CD4-positive, alpha-beta T cell treated with Interleukin-4 for 4 hours (primary cell): ENCODE measurements around the gene GAR1.
"Not testable (repeated sequence)": the region's sequence is repeated elsewhere in the genome, so short reads cannot be mapped to it uniquely, and the experiment has no call there.

ENCODE experiments used
- DNase-seq: peaks from one replicate; pipeline ENCODE4 v3.0.0-alpha.2; 2020

GAR1 gene

DNA sequence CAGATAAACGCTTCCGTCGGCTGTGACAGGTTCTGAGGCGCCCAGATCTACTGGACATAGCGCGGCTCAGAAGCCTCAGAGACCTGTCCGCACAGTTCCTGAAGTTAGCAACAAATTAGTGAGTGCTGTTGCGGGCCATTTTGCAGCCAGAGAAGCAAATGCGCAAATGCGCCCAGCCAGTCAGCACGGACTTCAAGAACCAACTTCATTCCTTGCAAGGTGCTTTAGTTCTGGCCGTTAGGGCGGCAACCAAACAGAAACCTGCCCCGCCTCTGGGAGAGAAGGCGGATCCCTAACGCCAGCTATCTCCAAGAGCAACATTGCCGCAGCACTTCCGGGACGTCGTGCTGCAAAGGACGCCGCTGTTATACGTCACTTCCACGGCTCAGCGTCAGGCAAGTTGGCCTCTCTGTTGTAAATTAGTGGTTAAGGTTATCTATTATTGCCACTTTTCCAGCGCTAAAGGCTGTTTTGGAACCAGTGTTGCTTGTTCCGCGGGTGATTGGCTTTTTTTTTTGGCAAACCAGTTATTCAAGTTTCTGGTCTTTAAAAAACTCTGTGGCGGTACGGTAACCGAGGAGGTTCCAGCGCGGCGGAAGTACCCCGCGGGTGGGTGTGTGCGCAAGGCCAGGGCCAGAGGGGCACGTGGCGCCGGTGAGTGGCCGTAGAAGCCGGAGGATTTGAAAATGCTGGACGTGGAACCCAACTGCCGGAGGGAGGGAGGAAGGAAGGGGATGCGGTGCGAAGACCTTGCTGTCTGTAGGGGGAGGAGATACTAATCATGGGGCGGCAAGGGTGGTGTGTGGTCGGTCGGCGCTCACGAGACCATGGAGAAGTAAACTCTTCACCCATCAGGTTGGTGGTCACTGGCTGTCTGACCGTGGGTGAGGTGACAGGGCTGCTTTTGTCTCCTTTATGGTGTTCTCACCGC is at the start of gene GAR1:
TSS of gene GAR1 (plus strand) at position 612 of the 931 bp plus-strand sequence. CDS start 403 bp downstream, outside the sequence.
- peak; percentile 88 for DNase-seq

DNA sequence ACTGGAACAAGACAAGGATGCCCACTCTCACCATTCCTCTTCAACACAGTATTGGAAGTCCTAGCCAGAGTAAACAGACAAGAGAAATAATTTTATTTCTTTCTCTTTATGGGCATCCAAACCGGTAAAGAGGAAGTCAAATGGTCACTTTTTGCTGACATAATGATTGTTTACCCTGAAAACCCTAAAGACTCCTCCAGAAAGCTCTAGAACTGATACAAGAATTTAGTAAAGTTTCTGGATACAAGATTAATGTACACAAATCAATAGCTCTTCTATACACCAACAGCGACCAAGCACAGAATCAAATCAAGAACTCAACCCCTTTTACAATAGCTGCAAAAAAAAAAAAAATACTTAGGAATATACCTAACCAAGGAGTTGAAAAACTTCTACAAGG is 33.5 kb upstream of the GAR1 start:
- DNase-seq: not testable (repeated sequence)

DNA sequence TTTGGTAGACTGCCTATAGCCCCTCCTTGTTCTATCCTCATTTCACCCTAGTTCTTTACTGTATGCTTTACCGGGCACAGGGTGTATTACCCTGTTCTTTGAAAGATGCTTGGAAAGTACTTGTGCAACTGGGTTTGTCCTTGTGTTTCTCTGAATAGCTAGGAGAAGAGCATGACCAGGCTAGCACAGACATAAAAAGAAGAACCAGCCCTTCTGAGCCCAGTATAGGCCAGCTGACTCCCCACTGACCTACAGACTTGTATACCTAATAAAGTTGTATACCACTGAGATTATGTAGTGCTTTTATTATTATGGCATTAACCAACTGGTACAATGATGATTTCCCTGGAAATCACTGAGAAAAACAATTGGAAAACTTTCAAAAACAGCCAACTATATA is 28.7 kb upstream of the GAR1 start:
- no peak for DNase-seq

DNA sequence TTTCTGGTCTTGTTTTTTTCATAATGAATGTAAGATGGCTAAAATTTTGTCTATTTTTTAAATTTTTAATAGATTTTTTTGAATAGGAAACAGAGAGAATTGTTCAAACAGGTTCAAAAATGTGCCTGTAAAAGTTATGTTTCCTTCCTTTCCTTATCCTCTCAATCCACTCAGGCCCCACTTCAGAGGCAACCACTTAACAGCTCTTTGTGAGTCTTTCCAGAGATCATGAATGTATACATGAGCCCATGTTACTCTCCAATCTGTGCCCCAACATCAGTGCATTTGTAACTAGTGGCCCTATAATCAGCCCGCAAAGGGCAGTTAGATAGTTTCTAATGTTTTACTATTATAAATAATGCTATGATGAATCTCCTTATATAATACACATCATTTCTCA is 27.8 kb upstream of the GAR1 start:
- no peak for DNase-seq

DNA sequence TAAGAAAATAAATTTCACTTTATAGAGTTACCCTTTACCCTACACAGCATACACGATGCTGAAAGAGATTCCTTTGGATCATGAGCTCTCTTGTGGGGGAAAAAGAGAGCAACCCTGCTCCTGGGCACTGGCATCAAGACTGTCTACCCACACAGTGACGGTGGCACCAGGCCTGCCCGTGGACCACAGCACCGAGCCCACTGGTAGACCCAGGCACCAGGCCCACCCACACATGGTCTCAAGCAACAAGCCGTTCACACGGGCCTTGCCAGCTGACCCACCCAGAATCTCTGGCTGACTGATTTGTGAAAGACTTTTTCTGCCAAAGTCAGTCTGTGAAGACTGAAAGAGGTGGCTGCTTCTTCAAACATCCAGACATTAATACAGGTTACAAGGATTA is 20.5 kb upstream of the GAR1 start:
- DNase-seq: no peak

DNA sequence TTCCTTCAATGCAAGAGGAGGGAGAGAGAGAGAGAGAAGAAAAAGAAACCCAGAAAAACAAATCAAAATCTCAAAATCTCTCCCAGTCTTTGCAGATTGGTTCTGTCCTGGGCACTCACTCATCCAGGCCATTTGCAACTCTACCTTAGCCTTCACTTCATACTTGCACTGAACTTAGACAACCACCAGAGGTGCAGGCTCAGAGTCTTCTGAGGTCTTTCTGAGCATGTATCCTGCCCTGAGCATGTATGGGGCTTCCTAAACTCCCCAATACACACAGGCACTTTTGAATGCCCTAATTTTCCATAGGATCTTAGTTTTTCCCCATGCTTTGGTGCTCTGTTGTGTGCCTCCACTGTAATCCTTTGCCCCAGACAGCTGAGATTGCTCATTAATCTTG is 16.7 kb upstream of the GAR1 start:
- DNase-seq: no peak

DNA sequence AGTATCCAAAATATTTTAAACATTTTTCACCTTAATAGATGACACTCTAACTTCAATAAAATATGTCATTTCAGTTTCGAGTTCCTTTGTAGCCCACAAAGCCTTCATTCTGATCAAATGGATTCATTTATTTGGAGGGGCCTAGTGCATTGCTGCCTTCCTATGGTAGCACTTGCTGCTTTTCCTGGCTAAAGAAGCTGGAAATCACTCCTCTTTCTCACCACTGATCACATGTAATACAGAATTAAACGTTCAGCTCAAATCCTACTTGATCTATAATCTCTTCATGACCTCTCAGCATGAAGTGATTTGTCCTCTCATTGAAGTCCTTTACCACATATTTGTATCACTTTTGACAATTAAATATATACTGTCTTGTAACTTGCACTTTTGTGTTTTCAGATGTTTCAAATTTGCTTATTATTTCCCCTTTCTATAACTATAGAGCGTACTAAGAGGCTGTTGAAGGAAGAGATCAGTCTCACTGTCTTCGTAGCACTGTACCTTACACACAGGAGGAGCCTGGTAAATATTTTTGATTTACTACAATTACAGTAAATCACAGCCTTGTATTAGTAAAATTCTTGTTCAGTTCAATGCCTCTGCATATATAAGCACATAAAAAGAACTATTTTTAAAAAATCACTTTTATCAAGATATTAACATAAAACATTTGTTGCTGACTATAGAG is 14.3 kb upstream of the GAR1 start:
- DNase-seq: no peak

DNA sequence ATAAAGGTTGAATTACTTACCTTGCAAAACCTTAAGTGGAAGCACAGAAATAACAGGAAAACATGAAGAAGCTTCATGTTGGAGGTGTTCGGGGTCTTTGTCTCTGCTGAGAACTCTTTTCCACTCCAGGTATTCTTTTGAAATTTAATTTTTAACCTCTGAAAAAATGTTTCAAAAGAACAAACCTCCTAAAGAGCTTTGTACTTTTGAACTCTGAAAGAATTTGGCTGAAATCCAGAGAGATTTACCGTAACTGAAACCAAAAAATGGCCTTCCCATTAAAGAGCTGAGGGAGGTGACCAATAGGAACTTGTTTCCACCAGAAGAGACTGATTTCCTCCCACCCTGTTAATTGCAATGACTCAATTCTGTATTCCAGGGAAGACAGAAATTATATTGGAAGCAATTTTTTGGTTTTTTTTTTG is 13.7 kb upstream of the GAR1 start, which contains the start of gene CFI:
TSS of gene CFI (minus strand) at position 105 of the 425 bp plus-strand sequence. CDS start at position 77, 28 bp downstream.
- no peak for DNase-seq

DNA sequence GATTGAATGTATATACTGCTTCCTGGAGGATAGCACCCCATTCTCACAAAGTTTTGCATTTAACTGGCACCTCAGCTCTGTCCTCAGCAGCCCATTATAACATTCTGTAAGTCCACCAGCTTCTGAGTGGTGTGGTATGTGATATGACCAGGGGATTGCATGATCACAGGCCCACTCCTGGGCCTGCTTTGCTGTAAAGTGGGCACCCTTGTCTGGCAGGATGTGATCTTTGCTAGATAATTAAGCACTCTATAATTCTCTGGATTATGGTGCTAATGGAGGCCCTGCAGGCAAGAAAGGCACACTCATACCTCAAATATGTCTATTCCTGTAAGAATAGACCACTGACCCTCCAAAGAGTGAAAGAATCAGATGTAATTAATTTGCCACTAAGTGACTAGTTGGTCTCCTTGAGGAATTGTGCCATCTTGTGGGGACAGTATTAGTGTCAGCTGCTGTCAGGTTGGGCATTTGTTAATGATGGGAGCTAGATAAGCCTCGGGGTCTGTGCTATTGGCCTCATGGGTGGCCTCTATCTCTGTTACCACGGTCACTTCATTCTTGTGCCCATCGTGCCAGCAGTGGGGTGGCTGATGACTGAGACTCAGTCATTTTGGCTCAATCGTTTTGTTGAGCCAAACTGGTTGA is 11.5 kb upstream of the GAR1 start:
- DNase-seq: peak; percentile 30

DNA sequence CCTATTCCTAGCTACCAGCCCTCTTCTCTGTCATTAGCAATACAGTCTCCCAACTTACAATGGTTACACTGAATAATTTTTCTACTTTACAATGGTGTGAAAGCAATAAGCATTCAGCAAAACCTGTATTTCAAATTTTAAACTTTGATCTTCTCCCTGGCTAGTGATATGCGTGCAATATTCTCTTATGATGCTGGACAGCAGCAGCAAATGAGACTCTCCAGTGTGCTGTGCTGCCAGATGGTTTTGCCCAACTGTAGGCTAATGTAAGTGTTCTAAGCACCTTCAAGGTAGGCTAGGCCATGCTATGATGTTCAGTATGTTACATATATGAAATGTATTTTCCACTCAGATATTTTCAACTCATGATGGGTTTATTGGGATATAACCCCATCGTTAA is 5.9 kb upstream of the GAR1 start:
- no peak for DNase-seq

DNA sequence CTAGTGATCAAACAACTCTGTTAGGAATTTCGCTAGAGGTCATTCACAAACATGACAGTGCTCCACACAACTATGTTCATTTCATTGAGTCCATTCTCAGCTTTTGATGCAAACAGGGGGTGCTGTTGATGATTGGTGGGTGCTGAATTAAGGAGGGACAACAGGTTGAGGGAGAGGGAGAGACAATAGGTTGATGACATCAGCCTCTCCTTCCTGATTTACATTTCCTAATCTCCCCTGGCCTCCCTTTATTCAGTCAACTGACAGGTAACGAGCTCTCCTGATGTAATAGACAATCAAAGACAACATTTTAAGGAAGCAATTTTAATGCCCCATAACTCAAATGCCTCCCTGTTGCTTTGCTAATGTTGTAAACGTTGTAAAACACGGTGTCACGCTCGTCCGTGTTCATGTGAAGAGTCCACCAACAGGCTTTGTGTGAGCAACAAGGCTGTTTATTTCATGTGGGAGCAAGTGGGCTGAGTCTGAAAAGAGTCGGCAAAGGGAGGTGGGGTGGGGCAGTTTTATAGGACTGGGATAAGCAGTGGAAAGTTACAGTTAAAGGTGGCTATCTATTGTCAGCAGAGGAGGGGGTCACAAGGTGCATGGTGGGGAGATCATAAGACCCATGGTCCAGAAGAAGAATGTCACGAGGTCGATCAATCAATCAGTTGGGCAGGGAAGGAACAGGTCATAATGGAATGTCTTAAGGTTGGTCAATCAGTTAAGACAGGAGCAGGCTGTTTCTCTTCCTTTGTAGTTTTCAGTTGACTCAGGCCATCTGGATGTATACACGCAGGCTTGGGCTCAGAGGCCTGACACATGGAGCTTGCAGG is 4.8 kb upstream of the GAR1 start:
- no peak for DNase-seq

DNA sequence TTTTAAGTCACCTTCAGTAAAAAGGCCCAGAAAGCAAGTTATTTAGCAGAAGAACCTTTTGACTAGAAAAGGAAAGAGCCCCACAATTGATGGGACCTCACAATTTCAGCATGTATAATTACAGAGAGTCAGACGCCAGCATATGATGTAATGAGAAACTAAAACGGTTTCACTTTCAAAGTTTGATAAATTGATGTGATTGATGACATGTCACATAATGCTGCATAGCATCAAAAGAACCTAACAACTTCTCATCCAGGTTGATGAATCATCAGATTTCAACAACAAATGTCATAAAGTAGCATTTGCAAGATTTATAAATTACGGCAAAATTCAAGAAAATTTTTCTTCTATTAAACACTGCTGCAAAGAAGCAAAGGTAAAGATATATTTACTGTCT is 3.9 kb upstream of the GAR1 start:
- DNase-seq: no peak

DNA sequence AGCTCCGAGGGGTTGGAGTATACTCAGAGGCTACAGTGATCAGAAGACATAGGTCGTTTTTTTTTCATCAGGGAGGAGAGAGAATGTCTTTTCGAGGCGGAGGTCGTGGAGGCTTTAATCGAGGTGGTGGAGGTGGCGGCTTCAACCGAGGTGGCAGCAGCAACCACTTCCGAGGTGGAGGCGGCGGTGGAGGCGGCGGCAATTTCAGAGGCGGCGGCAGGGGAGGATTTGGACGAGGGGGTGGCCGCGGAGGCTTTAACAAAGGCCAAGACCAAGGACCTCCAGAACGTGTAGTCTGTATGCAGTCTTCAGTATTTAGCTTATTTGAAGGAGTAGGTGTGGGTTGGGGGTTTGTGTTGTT is 500 bp downstream of the GAR1 start:
- peak; percentile 38 for DNase-seq

DNA sequence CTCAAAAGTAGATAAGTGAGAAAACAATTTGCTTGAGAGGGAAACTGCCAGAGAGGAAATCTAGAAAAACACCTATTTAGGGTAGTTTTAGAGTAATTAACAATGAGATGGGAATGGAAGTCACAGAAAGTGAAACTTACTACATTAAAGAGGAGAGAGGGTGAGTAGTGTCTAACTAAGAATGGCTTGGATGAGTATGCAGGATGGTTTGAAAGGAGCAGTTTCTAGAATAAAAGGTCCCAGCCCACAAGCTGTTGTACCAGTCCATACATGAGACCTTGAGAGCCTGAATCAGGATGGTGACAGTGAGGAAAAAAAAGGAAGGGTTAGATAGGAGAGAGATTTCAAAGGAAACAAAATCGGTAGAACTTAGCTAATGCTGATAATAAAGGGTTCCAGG is 1.3 kb downstream of the GAR1 start:
- DNase-seq: no peak

DNA sequence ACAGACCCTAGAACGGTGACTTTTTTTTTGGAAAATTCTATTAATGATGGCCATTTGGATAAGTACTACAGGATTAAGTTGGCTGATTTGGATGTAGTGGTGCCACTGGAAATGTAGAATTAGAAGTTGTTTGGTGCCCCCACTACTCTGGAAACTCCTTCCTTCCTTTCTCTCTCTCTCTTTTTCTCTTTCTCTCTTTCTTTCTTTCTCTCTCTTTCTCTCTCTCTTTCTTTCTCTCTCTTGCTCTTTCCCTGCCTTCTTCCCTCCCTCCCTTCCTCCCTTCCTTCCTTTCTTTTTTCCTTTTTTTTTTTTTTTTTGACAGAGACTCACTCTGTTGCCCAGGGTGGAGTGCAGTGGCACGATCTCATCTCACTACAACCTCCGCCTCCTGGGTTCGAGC is 2.7 kb downstream of the GAR1 start:
- no peak for DNase-seq

DNA sequence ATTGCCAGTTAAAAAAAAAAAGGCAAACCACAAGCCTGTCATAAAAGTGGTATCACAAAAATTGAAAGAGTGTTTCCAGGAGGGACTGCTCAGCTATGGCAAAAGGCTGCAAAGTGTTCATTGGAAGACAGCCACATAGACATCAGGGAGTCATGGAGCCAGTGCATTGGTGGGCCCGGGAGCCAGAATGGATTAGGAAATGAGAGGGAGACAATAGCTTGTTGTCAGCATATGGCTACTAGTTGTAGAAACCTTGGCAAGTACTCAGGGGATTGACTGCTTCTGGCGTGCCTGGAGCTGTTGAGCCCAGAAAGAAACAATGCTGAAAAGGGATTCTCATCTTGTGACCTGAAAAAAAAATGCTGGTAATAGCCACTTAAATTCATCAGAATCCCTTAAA is 5.0 kb downstream of the GAR1 start:
- no peak for DNase-seq

DNA sequence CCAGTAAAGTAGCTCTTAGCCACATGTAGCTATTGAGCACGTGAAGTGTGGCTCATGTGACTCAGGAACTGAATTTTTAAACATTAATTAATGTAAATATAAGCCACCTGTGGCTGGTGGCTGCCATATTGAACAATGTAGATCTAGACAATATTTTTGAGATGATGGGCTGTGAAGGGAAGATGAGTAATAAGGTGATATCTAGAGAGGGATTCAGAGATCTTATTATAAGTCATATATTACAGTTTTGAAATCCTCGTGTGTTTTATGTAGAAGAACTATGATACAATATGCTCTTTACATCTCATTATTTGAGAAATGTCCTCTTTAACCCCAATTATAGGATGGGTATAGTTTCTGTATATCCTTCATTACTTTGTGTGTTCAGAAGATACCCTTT is 5.6 kb downstream of the GAR1 start:
- no peak for DNase-seq

DNA sequence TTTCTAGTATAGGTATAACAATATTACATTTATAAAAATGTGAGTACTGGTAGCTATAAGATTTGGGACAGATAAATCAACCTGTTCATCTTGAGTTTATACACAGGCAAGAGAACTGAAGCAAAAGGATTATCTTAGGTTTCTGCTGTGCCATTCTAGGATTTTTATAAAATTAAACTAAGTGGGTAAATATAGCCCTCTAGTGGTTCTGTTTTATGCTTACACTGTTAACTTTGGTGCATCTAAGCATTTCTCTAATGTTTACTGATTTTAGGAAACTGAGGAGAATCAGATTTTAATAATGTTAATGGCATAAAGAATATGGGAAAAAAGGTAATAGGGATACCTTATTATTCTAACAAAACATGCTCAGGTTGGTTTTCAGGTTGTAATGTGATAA is 11.2 kb downstream of the GAR1 start:
- DNase-seq: peak; percentile 29

DNA sequence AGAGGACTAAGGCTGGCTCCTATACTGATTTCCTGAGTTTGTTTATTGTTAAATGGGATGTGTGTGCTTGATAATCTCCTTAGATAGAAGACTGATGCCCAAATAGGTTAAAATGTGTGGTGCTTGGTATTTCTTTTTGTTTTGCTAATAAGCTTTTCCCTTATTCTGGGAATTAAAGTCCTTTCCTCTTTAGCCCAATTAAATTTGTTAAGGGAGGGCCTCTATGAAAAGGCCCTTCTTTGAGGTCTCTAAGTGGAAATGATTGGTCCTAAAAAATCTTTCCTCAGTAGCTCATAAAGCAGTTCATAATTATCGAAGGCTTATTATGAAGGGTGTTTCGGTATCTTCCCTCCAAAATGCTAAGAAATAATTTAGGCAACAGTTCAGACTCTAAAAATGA is 12.1 kb downstream of the GAR1 start, which contains the start of gene RRH:
TSS of gene RRH (plus strand) at position 301 of the 400 bp plus-strand sequence. CDS start at position 357, 56 bp downstream.
- DNase-seq: no peak

DNA sequence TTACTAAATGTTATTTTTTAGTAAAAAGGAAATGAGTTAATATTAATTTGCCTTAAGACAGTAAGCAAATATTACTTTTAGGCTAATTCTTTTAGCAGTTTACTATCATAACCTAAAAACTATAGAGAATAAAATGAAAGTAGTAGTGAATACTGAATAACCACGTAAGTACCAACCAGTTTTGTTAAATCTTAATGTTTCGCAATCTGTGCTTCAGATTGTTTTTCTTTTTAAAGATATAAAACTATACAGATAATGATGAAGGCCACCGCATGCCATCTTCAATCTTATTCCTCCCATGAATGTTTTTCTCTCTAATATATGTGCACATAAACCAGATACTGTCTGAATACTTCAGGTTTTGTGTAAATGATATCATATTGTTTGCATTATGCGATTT is 18.2 kb downstream of the GAR1 start:
- DNase-seq: no peak

DNA sequence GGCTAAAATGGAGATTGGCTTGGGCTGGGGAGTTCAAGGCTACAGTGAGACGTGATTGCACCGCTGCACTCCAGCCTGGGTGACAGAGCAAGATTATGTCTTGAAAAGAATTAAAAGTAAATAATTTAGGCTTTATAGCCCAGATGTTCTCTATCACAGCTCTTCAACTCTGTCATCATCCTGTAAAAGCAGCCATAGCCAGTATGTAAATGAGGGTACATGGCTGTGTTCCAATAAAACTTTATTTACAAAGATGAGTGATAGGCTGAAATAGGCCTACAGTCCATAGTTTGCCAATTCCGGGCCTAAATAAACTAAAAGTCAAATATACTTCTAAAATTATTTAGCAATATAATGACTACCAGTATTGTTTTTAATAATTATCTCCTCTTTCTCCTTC is 21.4 kb downstream of the GAR1 start:
- DNase-seq: no peak

DNA sequence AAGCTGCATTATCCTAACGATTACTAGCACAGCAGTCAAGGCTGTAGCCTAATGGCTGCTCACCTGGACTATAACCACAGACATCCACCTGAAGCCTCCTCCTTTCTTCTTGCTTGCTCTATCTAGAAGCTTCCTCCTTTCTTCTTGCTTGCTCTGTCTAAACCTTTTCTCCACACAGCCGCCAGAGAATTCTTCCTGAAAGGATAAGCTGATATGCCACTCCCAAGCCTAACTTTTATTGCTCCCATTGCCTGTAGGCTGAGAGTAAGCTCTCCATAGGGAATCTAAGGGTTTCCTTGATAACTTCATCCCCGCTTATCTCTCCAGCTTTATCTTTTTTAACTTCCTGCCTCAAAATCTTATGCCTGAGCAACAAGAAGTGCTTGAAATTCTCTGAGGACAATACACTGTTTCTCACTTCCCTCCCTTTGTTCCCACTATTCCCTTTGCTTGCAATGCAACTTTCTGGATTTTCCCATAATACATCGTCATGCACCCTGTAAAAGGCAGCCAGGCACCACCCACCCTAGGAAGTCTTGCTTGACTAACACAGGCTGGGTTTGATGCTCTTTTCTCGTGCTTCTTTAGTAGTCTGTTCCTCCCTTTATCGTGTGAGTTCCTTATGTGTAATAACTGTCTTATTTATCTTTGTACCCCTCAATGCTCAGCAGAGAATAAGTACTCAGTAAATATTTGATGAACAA is 31.0 kb downstream of the GAR1 start:
- DNase-seq: no peak
